Measurements from ENCODE around the gene TMEM171.

DNA sequence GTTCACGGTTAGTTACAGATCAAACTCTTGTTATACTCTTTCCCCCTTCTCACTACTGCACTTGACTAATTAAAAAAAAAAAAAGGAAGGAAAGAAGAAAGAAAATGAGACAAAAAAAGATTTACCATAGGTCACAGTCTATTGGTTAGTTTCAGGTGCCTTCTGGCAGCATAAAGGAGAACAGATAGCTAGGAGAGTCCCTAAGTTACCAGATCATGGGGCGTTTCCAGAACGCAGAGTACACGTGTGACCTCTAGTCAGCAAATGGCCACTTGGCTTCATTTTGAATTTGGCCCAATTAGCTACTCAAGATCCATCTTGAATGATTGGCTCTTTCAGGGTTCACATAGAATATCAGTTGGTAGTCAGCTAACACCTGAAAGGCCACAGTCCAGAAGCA, 20.3 kb upstream of the TMEM171 start:
- TF ChIP-seq SOX6 (IDR thresholded peaks at IDR 0.05), result no peak
- TF ChIP-seq, protein P1, sequence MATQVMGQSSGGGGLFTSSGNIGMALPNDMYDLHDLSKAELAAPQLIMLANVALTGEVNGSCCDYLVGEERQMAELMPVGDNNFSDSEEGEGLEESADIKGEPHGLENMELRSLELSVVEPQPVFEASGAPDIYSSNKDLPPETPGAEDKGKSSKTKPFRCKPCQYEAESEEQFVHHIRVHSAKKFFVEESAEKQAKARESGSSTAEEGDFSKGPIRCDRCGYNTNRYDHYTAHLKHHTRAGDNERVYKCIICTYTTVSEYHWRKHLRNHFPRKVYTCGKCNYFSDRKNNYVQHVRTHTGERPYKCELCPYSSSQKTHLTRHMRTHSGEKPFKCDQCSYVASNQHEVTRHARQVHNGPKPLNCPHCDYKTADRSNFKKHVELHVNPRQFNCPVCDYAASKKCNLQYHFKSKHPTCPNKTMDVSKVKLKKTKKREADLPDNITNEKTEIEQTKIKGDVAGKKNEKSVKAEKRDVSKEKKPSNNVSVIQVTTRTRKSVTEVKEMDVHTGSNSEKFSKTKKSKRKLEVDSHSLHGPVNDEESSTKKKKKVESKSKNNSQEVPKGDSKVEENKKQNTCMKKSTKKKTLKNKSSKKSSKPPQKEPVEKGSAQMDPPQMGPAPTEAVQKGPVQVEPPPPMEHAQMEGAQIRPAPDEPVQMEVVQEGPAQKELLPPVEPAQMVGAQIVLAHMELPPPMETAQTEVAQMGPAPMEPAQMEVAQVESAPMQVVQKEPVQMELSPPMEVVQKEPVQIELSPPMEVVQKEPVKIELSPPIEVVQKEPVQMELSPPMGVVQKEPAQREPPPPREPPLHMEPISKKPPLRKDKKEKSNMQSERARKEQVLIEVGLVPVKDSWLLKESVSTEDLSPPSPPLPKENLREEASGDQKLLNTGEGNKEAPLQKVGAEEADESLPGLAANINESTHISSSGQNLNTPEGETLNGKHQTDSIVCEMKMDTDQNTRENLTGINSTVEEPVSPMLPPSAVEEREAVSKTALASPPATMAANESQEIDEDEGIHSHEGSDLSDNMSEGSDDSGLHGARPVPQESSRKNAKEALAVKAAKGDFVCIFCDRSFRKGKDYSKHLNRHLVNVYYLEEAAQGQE (IDR thresholded peaks at IDR 0.05; ENCODE audit: borderline replicate concordance), result no peak
- TF ChIP-seq, protein P1 (CRISPR knock-in tag; IDR thresholded peaks at IDR 0.05; ENCODE audit: low read depth), result no peak
- no peak for TF ChIP-seq SMARCA4 (IDR thresholded peaks at IDR 0.05)
- no peak for TF ChIP-seq ZNF586 (CRISPR knock-in tag; conservative IDR thresholded peaks at IDR 0.05)
- TF ChIP-seq RB1 (IDR thresholded peaks at IDR 0.05; ENCODE audit: low read depth), result no peak
- TF ChIP-seq, protein P2, sequence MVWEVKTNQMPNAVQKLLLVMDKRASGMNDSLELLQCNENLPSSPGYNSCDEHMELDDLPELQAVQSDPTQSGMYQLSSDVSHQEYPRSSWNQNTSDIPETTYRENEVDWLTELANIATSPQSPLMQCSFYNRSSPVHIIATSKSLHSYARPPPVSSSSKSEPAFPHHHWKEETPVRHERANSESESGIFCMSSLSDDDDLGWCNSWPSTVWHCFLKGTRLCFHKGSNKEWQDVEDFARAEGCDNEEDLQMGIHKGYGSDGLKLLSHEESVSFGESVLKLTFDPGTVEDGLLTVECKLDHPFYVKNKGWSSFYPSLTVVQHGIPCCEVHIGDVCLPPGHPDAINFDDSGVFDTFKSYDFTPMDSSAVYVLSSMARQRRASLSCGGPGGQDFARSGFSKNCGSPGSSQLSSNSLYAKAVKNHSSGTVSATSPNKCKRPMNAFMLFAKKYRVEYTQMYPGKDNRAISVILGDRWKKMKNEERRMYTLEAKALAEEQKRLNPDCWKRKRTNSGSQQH (CRISPR knock-in tag; IDR thresholded peaks at IDR 0.05), result no peak
- TF ChIP-seq TBL1XR1 (IDR thresholded peaks at IDR 0.05; ENCODE audit: low read length in 2 of 2), result no peak
